Left lung (tissue), 10 donors: ENCODE results near the gene LINGO3. TPM values are rescaled to one million over a fixed set of nuclear protein-coding genes. Genes with fewer than 3 reads are reported as not detected.

Experiments used
- ATAC-seq: fragments of 200-7000 bp; cut with Tn5 transposase; one replicate; pipeline ENCODE4 v1.9.1; 2020; ENCODE audit warnings: moderate library complexity
- DNase-seq, 4 donors: peaks; one replicate each; pipeline ENCODE4 v3.0.0-alpha.2; 2013 to 2020
- H3K27ac ChIP-seq, 2 donors: fragments of 200-600 bp; sonication (generic) in 1 of 2; one replicate each; pipeline versions ENCODE4 v1.5.0 to v1.8.0; 2020 to 2021
- H3K27me3 ChIP-seq, 2 donors: fragments of 200-600 bp; sonication (generic) in 1 of 2; one replicate each; pipeline versions ENCODE4 v1.5.0 to v1.8.0; 2020 to 2021
- H3K36me3 ChIP-seq, 2 donors: fragments of 200-600 bp; sonication (generic) in 1 of 2; one replicate each; pipeline versions ENCODE4 v1.5.0 to v1.8.0; 2020 to 2021
- H3K4me1 ChIP-seq, 2 donors: fragments of 200-600 bp; one replicate each; pipeline ENCODE4 v1.8.0; 2021
- H3K4me3 ChIP-seq, 2 donors: fragments of 200-600 bp; sonication (generic) in 1 of 2; one replicate each; pipeline versions ENCODE4 v1.5.0 to v1.8.0; 2020 to 2021; ENCODE audit warnings: mild to moderate bottlenecking in 1 of 2
- H3K9me3 ChIP-seq, 2 donors: fragments of 200-600 bp; sonication (generic) in 1 of 2; one replicate each; pipeline versions ENCODE4 v1.5.0 to v1.8.0; 2020 to 2021
- intact Hi-C, 2 donors: fragments of 100-400 bp; cut with DNase I; formaldehyde crosslinking; loops; one replicate each; pipeline versions ENCODE4 v1.11.2 to v1.14.2; 2022
- polyA plus RNA-seq, 6 donors: library from polyadenylated mRNA; unstranded; fragments of 120-200 nt; gene quantifications; one replicate each; pipeline ENCODE4 v1.2.1, GENCODE V29; 2013; ENCODE audit not compliant: insufficient read length in 6 of 6
- total RNA-seq, 2 donors: library from RNA; stranded (reverse); fragmentation: NEBNext Ultra II Directional; extraction: Animal tissue kit (Norgen Biotek cat#: 25700); gene quantifications; one replicate each; pipeline ENCODE4 v1.2.1, GENCODE V29; 2021
- TF ChIP-seq, protein P1 (sequence below), 2 donors: fragments of 200-600 bp; sonication (generic) in 1 of 2; IDR thresholded peaks; one replicate each; pipeline versions ENCODE4 v1.5.0 to v1.8.0; 2021; ENCODE audit warnings: antibody characterized with exemption in 2 of 2
- donor health status: DM: no; HTN: yes; CAD: no.
- donor health status: DM: no; HTN: no; CAD: no.

The LINGO3 gene
- total and polyA plus RNA-seq, 8 donors = 0.10 to 0.17 (median 0.16) TPM; not detected in 5

GRCh38 chr19:2270423-2271233 lies 37.3 kb downstream of the LINGO3 start:
- Histone ChIP-seq H3K27me3 (no peaks in the 10 kb centered on the region), H3K4me3 (peak overlapping the region; percentile 98 to 99), H3K27ac (peak overlapping the region; percentile 91 to 99), H3K36me3 (peaks cover 0 to 34% of the 10 kb centered on the region in 2 donors), H3K4me1 (peaks cover 49 to 80% of the 10 kb centered on the region in 2 donors), H3K9me3 (no peaks in the 10 kb centered on the region)
- ATAC-seq (peak; percentile 47), DNase-seq (peak; percentile 68 to 96 (median 90))
- TF ChIP-seq, protein P1, sequence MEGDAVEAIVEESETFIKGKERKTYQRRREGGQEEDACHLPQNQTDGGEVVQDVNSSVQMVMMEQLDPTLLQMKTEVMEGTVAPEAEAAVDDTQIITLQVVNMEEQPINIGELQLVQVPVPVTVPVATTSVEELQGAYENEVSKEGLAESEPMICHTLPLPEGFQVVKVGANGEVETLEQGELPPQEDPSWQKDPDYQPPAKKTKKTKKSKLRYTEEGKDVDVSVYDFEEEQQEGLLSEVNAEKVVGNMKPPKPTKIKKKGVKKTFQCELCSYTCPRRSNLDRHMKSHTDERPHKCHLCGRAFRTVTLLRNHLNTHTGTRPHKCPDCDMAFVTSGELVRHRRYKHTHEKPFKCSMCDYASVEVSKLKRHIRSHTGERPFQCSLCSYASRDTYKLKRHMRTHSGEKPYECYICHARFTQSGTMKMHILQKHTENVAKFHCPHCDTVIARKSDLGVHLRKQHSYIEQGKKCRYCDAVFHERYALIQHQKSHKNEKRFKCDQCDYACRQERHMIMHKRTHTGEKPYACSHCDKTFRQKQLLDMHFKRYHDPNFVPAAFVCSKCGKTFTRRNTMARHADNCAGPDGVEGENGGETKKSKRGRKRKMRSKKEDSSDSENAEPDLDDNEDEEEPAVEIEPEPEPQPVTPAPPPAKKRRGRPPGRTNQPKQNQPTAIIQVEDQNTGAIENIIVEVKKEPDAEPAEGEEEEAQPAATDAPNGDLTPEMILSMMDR (IDR thresholded peaks at IDR 0.05) = no peak
- intact Hi-C loops = loop anchor here (5.0 to 10.0 kb wide), 2 partner anchors 33 to 114 kb away; partner anchors contain the start of genes PLEKHJ1 (in 2 of the 2) and SF3A2 (in 2 of the 2)

- no peaks in the 10 kb centered on the region for H3K9me3 ChIP-seq
- ATAC-seq = peak; percentile 5
- TF ChIP-seq, protein P1 (IDR thresholded peaks at IDR 0.05) = no peak
- intact Hi-C loops = loop anchor here (5.0 to 10.0 kb wide), 2 partner anchors 33 to 115 kb away; partner anchors contain the start of genes PLEKHJ1 (in 2 of the 2) and SF3A2 (in 2 of the 2)
- peak in 2 of 4 donors; percentile 64 to 90 for DNase-seq
- H3K27ac ChIP-seq = peak overlapping the region; percentile 91 to 99
- H3K36me3 ChIP-seq = peaks cover 0 to 28% of the 10 kb centered on the region in 2 donors
- peak overlapping the region; percentile 98 to 99 for H3K4me3 ChIP-seq
- peaks cover 43 to 80% of the 10 kb centered on the region in 2 donors for H3K4me1 ChIP-seq
- H3K27me3 ChIP-seq = no peaks in the 10 kb centered on the region
Observed at GRCh38 chr19:2270157-2270422, 37.9 kb downstream of the LINGO3 start.

- no peaks in the 10 kb centered on the region for H3K9me3 ChIP-seq
- TF ChIP-seq, protein P1 (IDR thresholded peaks at IDR 0.05) = peak; percentile 11 to 15
- ATAC-seq = peak; percentile 87
- intact Hi-C loops = loop anchor here (5.0 to 10.0 kb wide), 2 partner anchors 32 to 115 kb away; partner anchors contain the start of genes PLEKHJ1 (in 2 of the 2) and SF3A2 (in 2 of the 2)
- peak; percentile 97 to 98 (median 98) for DNase-seq
- peak overlapping the region; percentile 98 to 99 for H3K4me3 ChIP-seq
- H3K4me1 ChIP-seq = peaks cover 42 to 81% of the 10 kb centered on the region in 2 donors
- peak overlapping the region; percentile 91 to 99 for H3K27ac ChIP-seq
- peaks cover 0 to 26% of the 10 kb centered on the region in 2 donors for H3K36me3 ChIP-seq
- H3K27me3 ChIP-seq = no peaks in the 10 kb centered on the region
Observed at GRCh38 chr19:2269244-2270156, 38.5 kb downstream of the LINGO3 start.

GRCh38 chr19:2268861-2269243 lies 39.1 kb downstream of the LINGO3 start:
- Histone ChIP-seq H3K36me3 (peaks cover 0 to 26% of the 10 kb centered on the region in 2 donors), H3K27ac (peak overlapping the region; percentile 58 to 99), H3K4me3 (peak overlapping the region; percentile 54 to 99), H3K9me3 (no peaks in the 10 kb centered on the region), H3K4me1 (peaks cover 36 to 81% of the 10 kb centered on the region in 2 donors), H3K27me3 (no peaks in the 10 kb centered on the region)
- no peak for ATAC-seq
- TF ChIP-seq, protein P1 (IDR thresholded peaks at IDR 0.05) = no peak
- DNase-seq = peak in 1 of 4 donors; percentile 87
- intact Hi-C loops = no loop called here
